GM19351 (cell line): ENCODE measurements around the gene HUWE1.

Experiments
- ATAC-seq: cut with Tn5 transposase; IDR thresholded peaks from one replicate; pipeline ENCODE4 v1.9.1; 2021; ENCODE audit warnings: mild to moderate bottlenecking, moderate library complexity; ENCODE audit not compliant: unreplicated experiment

Gene HUWE1

GRCh38 chrX:53622431-53622830, 64.1 kb downstream of the HUWE1 start:
- no peak for ATAC-seq

- ATAC-seq, result no peak
These were observed 65.0 kb downstream of the HUWE1 start for GRCh38 chrX:53621418-53621986.

GRCh38 chrX:53616946-53617345, 69.6 kb downstream of the HUWE1 start:
- ATAC-seq, result no peak

- no peak for ATAC-seq
These were observed 80.1 kb downstream of the HUWE1 start for GRCh38 chrX:53606456-53606855.

- ATAC-seq, result no peak
These were observed 81.5 kb downstream of the HUWE1 start for GRCh38 chrX:53605004-53605403.

DNA sequence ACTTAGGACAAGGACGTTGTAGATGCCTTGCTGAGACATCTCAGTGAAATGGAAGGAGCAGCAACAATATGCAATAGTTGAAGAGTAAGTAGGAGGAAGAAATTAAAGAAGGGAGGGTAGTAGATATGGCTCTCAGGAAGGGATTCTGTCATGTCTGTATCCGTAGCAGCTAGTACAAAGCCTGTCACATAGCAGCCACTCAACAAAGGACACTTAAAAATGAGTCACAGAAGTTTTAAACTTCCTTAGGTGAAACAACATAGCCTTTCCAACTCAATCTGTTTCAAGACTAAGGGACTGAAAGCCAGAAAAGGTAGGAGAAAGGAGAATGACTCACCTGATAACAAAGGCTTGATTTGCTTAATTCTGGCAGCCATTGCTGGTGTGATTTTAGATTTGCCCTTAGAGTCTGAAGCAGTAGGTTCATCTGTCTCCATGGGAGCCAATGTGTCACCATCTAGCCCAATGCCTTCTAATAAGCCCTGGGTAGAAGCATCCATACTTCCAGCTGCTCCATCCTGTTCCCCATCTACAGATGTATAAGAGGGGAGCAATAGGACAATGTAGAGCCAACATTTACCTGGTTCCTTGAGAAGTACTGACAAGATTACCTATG, 86.6 kb downstream of the HUWE1 start:
- ATAC-seq, result no peak

- ATAC-seq, result no peak
These were observed 88.3 kb downstream of the HUWE1 start for GRCh38 chrX:53598169-53598568.

- ATAC-seq, result no peak
These were observed 91.2 kb downstream of the HUWE1 start for GRCh38 chrX:53595266-53595810.

- ATAC-seq, result no peak
These were observed 92.2 kb downstream of the HUWE1 start for GRCh38 chrX:53594354-53594753.

DNA sequence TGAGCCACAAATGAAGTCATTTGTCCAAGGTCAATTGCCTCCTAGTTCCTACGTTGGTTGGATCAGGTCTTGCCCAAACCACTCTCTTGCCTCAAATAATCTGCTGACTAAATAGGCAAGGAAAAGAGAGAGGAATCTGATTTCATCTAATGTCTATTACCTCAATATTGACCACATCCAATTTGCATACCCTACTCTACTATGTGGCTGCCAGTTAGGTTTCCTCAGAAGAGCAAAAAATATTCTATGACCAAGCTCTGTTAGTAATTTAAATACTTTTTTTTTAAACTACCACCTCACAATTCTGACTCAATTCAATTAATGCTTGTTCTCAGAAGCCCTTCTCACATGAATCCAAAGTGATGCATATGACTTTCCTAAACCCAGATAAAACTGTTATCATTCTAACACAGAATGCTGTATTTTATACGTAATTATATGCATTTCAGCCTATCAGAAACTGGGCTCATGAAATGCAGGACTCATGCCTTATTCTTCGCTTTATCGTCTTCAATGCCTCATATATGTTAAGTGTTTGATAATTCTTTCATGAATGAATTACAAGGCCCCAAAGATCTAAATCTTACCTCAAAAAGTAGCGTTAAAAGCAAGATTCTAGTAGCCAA, 98.6 kb downstream of the HUWE1 start:
- no peak for ATAC-seq

DNA sequence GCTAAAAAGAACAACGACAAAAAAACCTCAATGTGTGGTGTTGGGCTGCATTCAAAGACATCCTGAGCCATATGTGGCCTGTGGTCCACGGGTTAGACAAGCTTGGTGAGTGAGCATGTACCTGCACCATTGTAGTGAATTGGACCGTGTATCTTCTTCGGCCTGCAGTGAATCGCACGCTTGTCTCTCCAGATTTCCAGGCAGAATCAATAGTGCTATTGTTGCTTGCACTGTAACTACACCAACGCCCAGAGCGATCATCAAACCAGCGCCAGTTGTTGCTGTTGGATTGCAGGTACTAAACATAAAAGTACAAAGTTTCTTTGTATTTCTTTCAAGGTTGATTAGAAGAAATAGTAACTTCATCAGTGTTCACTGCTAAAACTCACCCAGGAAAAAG, 101.6 kb downstream of the HUWE1 start:
- no peak for ATAC-seq

DNA sequence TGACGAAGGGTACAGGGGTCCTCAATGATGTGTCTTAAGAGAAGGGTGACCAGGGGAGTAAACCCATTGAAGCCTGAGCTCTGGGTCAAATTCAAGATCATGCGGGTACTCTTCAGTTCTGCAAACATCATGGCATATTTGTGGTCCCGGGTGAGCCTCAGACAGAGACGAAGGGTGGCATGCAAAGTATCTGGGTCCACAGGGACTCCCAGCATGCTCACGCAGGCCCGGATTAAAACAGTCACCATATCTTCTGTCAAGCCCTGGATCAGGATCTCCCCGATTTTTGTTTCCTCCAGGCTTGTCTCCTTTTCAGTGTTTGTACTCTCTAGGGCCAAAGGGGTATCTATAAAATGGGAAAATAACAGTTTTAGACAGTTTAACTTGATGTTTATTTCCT, 102.9 kb downstream of the HUWE1 start:
- ATAC-seq, result no peak

DNA sequence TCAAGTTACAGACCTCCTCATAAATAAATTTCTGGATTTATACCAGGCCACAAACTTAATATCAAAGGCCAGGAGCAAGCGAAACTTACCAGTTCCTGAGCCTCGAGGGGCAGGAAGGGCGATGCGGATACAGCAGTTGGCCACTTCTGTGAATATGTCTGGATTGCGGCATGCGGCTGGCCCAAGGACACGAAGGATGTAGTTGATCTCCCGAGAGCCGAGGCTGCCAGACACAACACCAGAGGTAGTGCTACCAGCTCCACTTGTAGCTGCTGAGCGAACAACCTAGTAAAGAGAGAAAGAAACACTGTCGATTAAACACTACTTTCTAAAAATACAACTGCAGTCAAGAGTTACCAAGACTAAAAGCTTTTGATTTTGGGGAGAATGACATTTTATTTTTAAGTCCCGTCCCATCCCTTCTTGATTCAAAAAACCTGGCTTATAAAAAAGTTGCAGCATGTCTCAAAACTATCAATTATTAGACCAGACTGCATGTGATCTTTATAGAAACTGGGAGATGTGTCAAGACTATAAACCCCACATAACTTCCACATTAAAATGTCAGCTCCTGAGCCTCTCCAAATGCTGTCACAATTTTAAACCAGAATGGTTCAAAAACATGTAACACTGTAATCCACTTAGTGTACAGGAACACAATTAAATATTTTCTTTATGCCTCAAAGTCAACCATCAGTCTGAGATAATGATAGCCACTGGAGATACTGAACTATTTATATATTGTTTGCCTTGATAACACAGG, 105.6 kb downstream of the HUWE1 start:
- ATAC-seq, result no peak

- ATAC-seq, result no peak
These were observed 115.0 kb downstream of the HUWE1 start for GRCh38 chrX:53571494-53571893.

DNA sequence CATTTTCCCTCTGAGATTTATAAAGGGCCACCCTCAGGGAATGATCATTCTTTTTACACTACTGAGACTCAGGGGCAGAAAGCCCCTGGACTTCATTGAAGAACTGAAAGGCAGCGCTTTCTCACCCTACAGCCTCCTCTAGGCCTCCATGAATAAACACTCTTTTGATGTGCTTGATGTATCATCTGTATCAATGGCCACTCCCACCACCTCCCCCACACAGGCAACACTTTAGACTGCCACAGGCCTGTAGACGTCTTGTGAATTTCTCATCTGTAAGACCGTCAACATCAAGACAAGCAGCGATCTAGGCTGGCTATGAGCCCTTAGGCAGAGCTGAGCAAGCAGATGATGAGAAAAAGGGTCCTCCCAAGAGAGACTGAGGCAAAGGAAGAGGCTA, 123.2 kb downstream of the HUWE1 start:
- no peak for ATAC-seq

GRCh38 chrX:53561912-53562311, 124.6 kb downstream of the HUWE1 start:
- no peak for ATAC-seq

DNA sequence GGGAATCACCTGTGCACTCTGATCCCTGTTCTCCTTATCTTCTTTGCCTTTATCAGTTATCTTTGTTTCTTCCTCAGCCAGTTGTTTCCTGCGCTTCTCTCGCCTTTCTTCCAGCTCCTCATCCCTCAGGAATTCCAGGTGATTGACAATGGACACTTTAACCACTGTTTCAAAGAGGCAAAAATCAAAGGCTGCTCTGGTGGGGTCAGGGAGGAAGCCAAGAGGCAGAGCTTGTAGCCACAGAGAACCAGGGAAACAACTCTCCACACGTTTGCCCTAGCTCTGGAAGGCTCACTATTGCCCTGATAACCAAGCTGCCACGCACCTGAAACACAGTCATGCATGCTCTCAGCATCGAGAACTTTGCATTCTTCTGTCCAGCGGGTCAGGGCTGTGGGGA, 127.9 kb downstream of the HUWE1 start:
- no peak for ATAC-seq

DNA sequence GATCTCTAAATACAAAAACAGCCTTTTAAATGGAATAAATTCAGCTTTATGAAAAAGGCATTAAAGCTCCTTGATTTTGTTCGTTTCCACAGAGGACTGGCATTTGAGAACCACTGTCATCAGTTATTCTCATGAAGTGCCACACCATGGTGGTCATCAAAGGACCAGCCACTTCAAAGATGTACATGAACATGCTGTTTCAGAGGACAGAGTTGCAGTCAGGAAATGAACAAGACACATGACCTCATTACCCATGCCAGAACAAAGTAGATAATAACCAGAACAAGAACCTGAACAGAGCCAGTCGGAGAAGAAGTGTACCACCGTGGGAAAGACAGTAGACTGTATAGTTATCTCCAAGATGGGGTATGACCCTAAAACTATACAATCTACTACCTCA, 129.7 kb downstream of the HUWE1 start:
- ATAC-seq, result no peak

DNA sequence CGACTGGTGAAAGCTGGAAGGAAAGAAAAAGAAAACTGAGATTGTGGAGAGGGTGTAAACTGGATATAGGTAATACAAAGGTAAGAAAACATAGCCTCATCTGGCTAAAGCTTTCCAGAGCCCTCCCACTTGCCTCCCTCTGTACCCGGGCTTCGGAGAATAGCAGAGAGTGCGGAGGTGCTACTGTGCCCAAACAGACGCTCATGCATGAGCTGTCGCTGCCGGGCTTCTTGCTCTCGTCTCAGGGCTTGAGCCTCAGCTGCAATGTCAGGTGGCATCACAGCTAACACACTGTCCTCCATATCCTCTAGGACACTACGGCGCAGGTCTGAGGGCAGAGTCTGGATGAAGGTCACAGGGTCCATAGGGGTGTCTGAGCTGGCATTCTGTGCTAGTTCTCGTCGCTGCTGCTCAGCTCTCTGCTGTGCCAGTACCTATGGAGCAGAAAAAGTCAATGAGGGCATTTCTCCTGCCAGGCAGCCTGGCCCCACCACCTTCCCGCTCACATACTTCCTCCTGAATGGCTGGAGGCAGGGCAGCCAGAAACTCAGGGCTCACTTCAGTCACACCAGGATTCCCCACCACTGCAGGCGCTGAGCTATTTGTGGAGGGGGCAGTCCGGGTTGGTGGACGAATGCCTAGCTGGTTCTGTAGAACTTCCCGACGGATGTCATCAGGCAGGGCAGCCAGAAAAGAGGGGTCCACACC, 135.6 kb downstream of the HUWE1 start:
- no peak for ATAC-seq

DNA sequence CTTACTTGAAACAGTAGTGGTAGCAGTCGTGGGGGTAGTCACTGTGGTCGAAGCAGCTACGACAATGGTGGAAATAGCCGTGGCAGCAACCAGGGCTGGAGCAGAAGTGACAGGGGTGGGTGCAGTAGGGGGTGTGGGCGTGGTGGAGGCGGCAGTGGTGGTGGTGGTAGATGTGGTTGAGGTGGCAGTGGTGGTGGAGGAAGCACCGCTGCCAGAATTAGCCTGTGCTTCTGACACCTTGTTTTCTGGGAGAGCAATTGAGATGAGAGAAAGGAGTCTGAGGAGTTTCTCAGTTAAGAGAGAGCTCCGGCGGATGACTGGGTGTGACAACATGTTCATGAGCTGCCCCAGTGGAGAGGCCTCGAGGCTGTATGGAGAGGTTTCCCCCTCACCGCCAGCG, 138.9 kb downstream of the HUWE1 start:
- no peak for ATAC-seq

- no peak for ATAC-seq
These were observed 141.6 kb downstream of the HUWE1 start for GRCh38 chrX:53544936-53545335.
